ENCODE measurements around the gene ANTXRL. TPM values are rescaled to one million over a fixed set of nuclear protein-coding genes. Genes with fewer than 3 reads are reported as not detected.

Gene ANTXRL
- total RNA-seq = not detected

DNA sequence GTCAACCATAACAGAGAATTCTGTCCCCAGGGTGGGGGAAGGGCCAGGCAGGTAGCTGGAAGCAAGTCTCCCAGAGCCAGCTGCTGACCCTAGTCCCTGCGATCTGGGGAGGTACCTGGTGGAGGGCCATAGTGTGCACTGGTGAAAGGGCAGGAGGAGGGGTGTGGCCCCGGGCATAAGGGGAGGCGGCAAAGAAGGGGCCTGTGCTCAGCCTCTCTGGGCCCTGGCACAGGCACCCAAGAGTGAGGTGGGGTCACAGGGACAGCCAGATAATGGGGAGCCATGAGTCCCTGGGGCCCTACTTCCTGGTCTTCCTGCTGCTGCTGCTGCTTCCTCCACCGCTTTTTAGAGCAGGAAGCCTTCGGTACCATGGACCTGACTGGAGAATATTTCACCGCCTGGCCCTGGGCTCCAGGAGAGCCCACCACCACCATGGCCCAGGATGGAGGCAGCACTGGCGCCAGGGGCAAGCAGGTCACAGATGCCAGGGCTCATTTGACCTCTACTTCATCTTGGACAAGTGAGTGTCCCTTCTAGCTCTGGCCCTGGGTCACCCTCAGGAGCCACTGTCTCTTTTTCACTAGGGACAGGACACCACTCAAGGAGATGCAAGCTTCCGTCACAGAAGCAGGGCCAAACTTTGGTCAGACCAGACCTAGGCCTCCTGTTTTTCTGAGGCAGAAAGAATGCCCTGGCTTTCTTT lies at the start of gene ANTXRL:
TSS of gene ANTXRL (plus strand) at position 7 of the 703 bp plus-strand sequence. CDS start at position 273, 266 bp downstream.
- in situ Hi-C loops (cut with MboI; ENCODE audit: low pct_ligation_motif_present in 1 of 4, low pct_unique_long_range_greater_than_20kb in 1 of 4, low sequenced_read_pairs in 3 of 4) = loop anchor here in 1 of 4 donors (25.0 kb wide), 1 partner anchor 1100 kb away; the partner anchor contains the start of gene ZNF488
- DNase-seq = peak; percentile 7

DNA sequence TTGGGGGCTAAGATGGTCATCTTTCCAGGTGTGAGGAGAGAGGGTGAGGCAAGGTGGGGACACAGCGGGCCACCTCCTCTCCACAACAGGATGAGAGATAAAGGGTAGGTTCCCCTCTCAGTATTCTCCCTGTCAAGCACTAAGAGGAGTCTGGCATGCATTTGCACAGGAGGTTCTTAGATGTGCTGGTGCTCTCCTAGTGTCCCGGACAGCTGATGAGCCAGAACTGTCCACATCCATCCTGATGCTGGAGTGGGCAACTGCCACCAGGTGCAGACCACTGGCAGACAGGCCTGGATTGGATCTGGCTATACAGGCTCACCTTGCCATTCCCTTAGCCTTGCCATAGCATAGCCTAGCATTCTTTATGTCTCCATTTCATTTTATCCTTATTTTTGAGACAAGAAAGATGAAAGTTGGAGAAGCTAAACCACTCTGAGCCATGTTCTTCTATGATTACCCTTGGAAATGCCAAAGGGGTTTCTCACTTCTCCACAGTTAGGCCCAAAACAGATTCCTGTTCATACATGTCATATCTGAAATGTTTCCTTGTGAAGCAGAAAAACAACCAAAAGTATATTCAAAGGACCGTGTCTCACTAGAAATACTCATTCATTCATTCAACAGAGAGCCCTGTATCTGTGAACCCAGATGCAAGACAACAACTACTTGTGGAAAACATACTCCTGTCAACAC lies 48.8 kb upstream of the ANTXRL start:
- DNase-seq = no peak
- intact Hi-C loops (cut with DNase I; ENCODE audit: low total_unique reads) (no loop called here), in situ Hi-C loops (cut with MboI; ENCODE audit: low pct_ligation_motif_present in 1 of 4, low pct_unique_long_range_greater_than_20kb in 1 of 4, low sequenced_read_pairs in 3 of 4) (no loop called here)
- no peaks in the 10 kb centered on the region for H3K36me3 ChIP-seq
- H3K27me3 ChIP-seq = no peaks in the 10 kb centered on the region
- H3K27ac ChIP-seq = no peak overlapping the region
- no peaks in the 10 kb centered on the region for H3K4me1 ChIP-seq
- H3K9me3 ChIP-seq = peaks cover 0 to 7% of the 10 kb centered on the region in 2 donors
- no peak overlapping the region for H3K4me3 ChIP-seq
- TF ChIP-seq, protein P1, sequence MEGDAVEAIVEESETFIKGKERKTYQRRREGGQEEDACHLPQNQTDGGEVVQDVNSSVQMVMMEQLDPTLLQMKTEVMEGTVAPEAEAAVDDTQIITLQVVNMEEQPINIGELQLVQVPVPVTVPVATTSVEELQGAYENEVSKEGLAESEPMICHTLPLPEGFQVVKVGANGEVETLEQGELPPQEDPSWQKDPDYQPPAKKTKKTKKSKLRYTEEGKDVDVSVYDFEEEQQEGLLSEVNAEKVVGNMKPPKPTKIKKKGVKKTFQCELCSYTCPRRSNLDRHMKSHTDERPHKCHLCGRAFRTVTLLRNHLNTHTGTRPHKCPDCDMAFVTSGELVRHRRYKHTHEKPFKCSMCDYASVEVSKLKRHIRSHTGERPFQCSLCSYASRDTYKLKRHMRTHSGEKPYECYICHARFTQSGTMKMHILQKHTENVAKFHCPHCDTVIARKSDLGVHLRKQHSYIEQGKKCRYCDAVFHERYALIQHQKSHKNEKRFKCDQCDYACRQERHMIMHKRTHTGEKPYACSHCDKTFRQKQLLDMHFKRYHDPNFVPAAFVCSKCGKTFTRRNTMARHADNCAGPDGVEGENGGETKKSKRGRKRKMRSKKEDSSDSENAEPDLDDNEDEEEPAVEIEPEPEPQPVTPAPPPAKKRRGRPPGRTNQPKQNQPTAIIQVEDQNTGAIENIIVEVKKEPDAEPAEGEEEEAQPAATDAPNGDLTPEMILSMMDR (IDR thresholded peaks at IDR 0.05) = no peak
- TF ChIP-seq EP300 (IDR thresholded peaks at IDR 0.05; ENCODE audit: low read depth) (no peak), POLR2AphosphoS5 (IDR thresholded peaks at IDR 0.05) (no peak), POLR2A (IDR thresholded peaks at IDR 0.05) (no peak)
- 92 to 100% methylated on average over 2 to 3 of the region's 3 CpGs for WGBS, 2 donors (ENCODE audit: low coverage in 1 of 2)

More for the DNA sequence above, at the start of gene ANTXRL:
- intact Hi-C loops (cut with DNase I; ENCODE audit: low total_unique reads) = no loop called here
- peaks cover 15 to 31% (median 26%) of the 10 kb centered on the region in 4 donors for H3K4me1 ChIP-seq
- H3K27me3 ChIP-seq = no peaks in the 10 kb centered on the region
- WGBS, 2 donors (ENCODE audit: low coverage in 1 of 2) = 98 to 100% methylated on average over 1 to 8 of the region's 8 CpGs
- H3K27ac ChIP-seq = no peak within 1 kb of the TSS
- no peaks in the 10 kb centered on the region for H3K36me3 ChIP-seq
- no peak for TF ChIP-seq POLR2A (IDR thresholded peaks at IDR 0.05)
- TF ChIP-seq, protein P1 (IDR thresholded peaks at IDR 0.05) = no peak
- TF ChIP-seq POLR2AphosphoS5 (IDR thresholded peaks at IDR 0.05) = no peak
- TF ChIP-seq EP300 (IDR thresholded peaks at IDR 0.05; ENCODE audit: low read depth) = no peak
- no peak within 1 kb of the TSS for H3K4me3 ChIP-seq
- H3K9me3 ChIP-seq = no peaks in the 10 kb centered on the region

DNA sequence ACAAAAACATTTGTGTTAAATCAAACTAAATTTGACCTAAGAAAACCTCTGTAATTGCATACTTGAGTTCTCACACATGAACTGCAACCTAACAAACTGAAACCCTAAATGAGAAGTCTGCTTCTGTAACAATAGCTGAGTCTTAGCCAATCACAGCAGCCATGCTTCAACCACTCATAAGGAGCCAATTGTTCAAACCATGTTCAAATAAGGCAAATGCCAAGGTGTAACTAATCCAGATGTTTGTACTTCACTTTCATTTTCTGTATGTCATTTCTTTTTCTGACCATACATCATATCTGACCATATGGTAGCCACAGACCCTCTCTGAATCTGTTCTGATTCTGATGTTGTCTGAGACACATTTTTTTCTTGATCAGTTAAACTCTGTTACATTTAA lies 47.5 kb upstream of the ANTXRL start:
- H3K9me3 ChIP-seq = peaks cover 0 to 7% of the 10 kb centered on the region in 2 donors
- intact Hi-C loops (cut with DNase I; ENCODE audit: low total_unique reads) = no loop called here
- in situ Hi-C loops (cut with MboI; ENCODE audit: low pct_ligation_motif_present in 1 of 4, low pct_unique_long_range_greater_than_20kb in 1 of 4, low sequenced_read_pairs in 3 of 4) = no loop called here
- no peaks in the 10 kb centered on the region for H3K27me3 ChIP-seq
- no peak overlapping the region for H3K4me3 ChIP-seq
- TF ChIP-seq, protein P1 (IDR thresholded peaks at IDR 0.05) = no peak
- TF ChIP-seq EP300 (IDR thresholded peaks at IDR 0.05; ENCODE audit: low read depth) (no peak), POLR2A (IDR thresholded peaks at IDR 0.05) (no peak), POLR2AphosphoS5 (IDR thresholded peaks at IDR 0.05) (no peak)
- H3K27ac ChIP-seq = no peak overlapping the region
- DNase-seq = no peak
- no peaks in the 10 kb centered on the region for H3K4me1 ChIP-seq
- H3K36me3 ChIP-seq = no peaks in the 10 kb centered on the region

DNA sequence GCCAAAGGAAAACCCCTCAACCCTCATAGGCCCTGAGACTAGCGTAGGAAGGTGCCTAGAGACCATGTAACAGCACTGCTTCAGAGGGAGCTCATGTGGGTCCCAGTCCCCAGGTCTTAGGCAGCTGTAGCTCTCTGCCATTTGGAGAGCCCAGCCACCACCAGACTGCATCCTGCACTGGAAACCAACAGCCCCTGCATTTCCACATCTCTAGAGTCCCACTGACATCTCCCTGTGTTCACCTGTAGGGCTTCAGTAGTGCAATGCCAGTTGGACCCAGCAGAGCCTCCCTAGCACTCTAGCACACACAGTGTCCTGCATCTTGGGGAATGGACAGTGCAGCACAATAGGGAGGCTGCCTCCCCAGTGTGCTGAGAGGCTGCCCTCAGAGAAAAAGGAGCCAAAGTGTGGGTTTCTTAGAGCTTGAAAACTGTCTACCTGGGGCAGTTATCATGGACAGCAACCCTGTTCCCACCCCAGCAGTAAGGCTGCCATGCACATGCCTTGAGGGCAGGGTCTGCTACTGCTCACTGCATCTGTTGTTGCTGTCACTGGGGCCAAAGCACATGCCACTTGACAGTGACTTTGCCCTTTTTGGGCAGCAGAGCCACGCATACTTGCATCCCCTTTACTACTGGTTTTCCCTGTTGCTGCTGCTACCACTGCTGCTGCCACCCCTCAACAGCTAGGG lies 46.7 kb upstream of the ANTXRL start:
- in situ Hi-C loops (cut with MboI; ENCODE audit: low pct_ligation_motif_present in 1 of 4, low pct_unique_long_range_greater_than_20kb in 1 of 4, low sequenced_read_pairs in 3 of 4) = no loop called here
- TF ChIP-seq EP300 (IDR thresholded peaks at IDR 0.05; ENCODE audit: low read depth) = no peak
- TF ChIP-seq, protein P1 (IDR thresholded peaks at IDR 0.05) = no peak
- TF ChIP-seq POLR2AphosphoS5 (IDR thresholded peaks at IDR 0.05) = no peak
- TF ChIP-seq POLR2A (IDR thresholded peaks at IDR 0.05) = no peak
- DNase-seq = no peak
- intact Hi-C loops (cut with DNase I; ENCODE audit: low total_unique reads) = no loop called here
- no peaks in the 10 kb centered on the region for H3K27me3 ChIP-seq
- H3K9me3 ChIP-seq = peaks cover 0 to 7% of the 10 kb centered on the region in 2 donors
- no peak overlapping the region for H3K27ac ChIP-seq
- no peaks in the 10 kb centered on the region for H3K36me3 ChIP-seq
- H3K4me1 ChIP-seq = no peaks in the 10 kb centered on the region
- H3K4me3 ChIP-seq = no peak overlapping the region
- 96% methylated on average over 2 of the region's 2 CpGs; no CpG with 5 or more reads in 1 of the 2 donors for WGBS, 2 donors (ENCODE audit: low coverage in 1 of 2)

Measured in transverse colon (tissue), 4 donors.